Keratinocyte (primary cell): ENCODE measurements around the gene CACNG3.

Experiments used
- CTCF ChIP-seq, 3 experiments: IDR thresholded peaks in 1 of 3; conservative IDR thresholded peaks in 1 of 3; optimal IDR thresholded peaks in 1 of 3; 2 replicates in 2 of 3; 3 replicates in 1 of 3; pipeline versions ENCODE3 to v1.5.1; 2011; ENCODE audit warnings: low read length in 3 of 3, mild to moderate bottlenecking in 3 of 3, moderate library complexity in 2 of 3, control low read depth in 1 of 3, inconsistent platforms in 1 of 3; ENCODE audit not compliant: insufficient read depth in 2 of 3; ENCODE audit errors: extremely low read depth in 1 of 3
- EZH2 ChIP-seq: IDR thresholded peaks from one replicate; pipeline ENCODE4 v1.6.1; 2012; ENCODE audit warnings: inconsistent platforms, mild to moderate bottlenecking, low read length, moderate library complexity

- TF ChIP-seq EZH2 (no peak), CTCF (optimal IDR thresholded peaks at IDR 0.05 in 1 of 3, IDR thresholded peaks at IDR 0.05 in 1 of 3, conservative IDR thresholded peaks at IDR 0.05 in 1 of 3; ENCODE audit: extremely low read depth in 1 of 3, insufficient read depth in 2 of 3, low read length in 3 of 3) (no peak)
Measured at GRCh38 chr16:24364596-24364995, 108.5 kb downstream of the CACNG3 start.
